ENCODE results near the gene PPCDC.
A peak's percentile ranks its signal among the peaks of the same experiment; 100 is the strongest.

The PPCDC gene

DNA sequence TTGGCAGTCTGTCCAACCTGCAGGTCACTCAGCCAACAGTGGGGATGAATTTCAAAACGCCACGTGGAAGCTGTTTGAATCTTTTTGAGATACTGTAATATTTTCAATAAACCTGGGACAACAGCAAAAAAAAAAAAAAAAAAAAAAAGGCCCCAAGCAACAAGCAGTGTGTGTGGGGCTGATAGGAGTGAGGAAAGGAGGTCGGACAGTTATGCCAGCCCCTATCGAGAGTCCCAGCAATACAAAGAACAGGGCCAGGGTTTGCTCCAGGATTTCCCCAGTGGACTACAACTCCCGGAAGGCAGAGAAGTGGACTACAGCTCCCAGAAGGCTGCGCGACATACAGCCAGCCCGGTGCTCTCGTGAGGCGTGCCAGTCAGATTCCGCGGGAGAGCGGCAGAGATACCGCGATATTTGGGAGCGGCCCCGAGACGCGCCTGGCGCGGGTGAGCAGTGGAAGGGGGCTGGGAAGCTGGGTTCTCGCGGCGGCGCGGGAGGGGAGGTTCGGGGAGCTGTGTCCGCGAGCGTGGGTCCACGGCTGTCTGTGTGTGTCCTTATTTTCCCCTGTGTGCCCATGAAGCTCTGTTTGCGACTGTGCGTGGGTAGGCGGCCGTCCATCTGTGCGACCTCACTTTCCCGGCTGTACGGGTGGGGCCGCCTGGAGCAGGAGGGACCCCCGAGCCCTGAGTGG lies at the start of gene PPCDC:
TSS of gene PPCDC (plus strand) at position 410 of the 691 bp plus-strand sequence. CDS start 4,729 bp downstream, outside the sequence.
- DNase-seq (ENCODE audit: extremely low spot score, insufficient read length, low read depth) (peak; percentile 99), FAIRE-seq (peak; percentile 99)

GRCh38 chr15:74976159-74976558 lies 47.2 kb upstream of the PPCDC start:
- DNase-seq (ENCODE audit: extremely low spot score, insufficient read length, low read depth): no peak
- FAIRE-seq: no peak

DNA sequence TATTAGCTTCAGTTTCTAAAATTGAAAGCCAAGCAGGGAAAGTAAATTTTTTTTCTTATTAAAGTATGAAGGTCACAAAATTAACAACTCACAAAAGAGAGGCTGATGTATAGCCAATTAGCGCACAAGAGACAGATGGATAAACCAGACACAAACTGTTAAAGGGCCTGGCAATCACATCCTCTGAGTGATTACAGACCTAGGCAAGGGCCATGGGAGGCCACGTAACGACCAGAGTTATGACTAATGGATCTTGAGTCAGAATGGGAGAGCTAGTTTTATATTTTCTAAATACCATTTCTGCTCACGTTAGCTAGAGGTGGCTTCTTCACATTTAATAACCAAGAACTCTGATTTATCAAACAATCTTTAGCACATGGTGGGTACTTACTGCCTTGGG lies 45.8 kb upstream of the PPCDC start:
- no peak for DNase-seq (ENCODE audit: extremely low spot score, insufficient read length, low read depth)
- no peak for FAIRE-seq

DNA sequence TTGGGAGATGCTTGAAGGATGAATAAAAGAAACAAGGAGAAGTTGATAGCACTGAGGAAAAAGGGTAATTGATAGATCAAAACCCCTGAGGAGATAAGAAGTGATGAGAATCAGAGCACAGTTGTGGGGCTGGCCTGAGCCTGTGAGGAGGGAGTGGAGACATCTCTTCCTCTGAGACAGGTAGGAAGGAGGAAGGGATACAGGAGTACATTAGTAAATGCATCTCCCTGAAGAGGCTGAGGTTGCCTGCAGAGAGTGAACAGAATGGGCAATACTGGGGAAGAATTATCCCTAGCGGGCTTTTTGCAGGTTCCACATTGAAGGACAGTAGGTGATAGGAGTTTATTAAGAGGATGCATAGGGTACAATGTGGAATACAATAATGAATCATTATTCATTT lies 45.3 kb upstream of the PPCDC start:
- DNase-seq (ENCODE audit: extremely low spot score, insufficient read length, low read depth): no peak
- no peak for FAIRE-seq

GRCh38 chr15:74978503-74978902 lies 44.9 kb upstream of the PPCDC start:
- DNase-seq (ENCODE audit: extremely low spot score, insufficient read length, low read depth) (no peak), FAIRE-seq (no peak)

DNA sequence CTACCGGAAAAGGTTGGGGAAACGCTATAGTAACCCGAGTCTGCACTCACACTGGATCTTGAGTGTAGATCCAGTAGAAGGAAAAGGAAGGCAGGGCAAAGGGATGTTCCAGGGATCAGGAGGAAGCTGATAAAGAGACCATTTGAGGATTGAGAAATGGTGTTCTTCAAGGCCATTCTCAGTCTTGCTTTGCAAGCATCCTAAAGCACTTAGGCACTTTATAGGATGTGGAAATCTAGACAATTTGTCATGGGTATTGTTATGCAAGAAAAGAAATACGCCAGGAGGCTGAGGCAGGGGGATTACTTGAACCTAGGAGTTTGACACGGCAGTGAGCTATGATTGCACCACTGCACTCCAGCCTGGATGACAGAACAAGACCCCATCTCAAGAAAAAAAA lies 41.2 kb upstream of the PPCDC start:
- DNase-seq (ENCODE audit: extremely low spot score, insufficient read length, low read depth) (no peak), FAIRE-seq (no peak)

GRCh38 chr15:74983725-74984231 lies 39.6 kb upstream of the PPCDC start:
- no peak for DNase-seq (ENCODE audit: extremely low spot score, insufficient read length, low read depth)
- FAIRE-seq: peak; percentile 67

GRCh38 chr15:74988007-74988800 lies 35.2 kb upstream of the PPCDC start:
- FAIRE-seq (peak; percentile 15), DNase-seq (ENCODE audit: extremely low spot score, insufficient read length, low read depth) (no peak)

- DNase-seq (ENCODE audit: extremely low spot score, insufficient read length, low read depth) (no peak), FAIRE-seq (no peak)
Observed at GRCh38 chr15:74989527-74989926, 33.9 kb upstream of the PPCDC start.

GRCh38 chr15:74992619-74993018 lies 30.8 kb upstream of the PPCDC start:
- DNase-seq (ENCODE audit: extremely low spot score, insufficient read length, low read depth) (no peak), FAIRE-seq (no peak)

DNA sequence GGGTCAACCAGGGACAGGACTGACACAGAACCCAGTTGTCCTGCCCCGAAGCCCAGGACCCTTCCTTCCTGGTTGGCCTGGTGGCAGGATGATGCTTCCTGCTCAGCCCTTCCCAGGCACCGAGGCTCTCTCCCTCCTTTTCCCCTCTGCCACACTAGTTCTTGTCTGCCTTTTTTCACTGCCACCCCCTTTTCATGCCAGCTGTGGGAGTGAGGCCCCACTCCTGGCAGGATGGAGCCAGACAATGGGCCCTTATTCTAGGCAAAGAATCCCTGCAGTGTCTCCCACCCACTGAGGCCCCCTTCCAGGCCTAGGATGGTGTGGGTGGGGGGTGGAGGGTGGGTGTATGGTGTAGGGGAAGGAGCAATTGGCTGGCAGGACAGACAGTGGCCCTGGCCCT lies 29.2 kb upstream of the PPCDC start:
- DNase-seq (ENCODE audit: extremely low spot score, insufficient read length, low read depth) (no peak), FAIRE-seq (no peak)

- DNase-seq (ENCODE audit: extremely low spot score, insufficient read length, low read depth) (no peak), FAIRE-seq (no peak)
Observed at GRCh38 chr15:74994685-74995084, 28.7 kb upstream of the PPCDC start.

- peak; percentile 97 for DNase-seq (ENCODE audit: extremely low spot score, insufficient read length, low read depth)
- peak; percentile 89 for FAIRE-seq
Observed at GRCh38 chr15:74995182-74995778, 28.1 kb upstream of the PPCDC start, which contains the start of gene SCAMP5. Gene SCAMP5, plus strand, starts transcription at chr15:74995563. Its CDS starts 16,277 bp downstream, at chr15:75011840.

DNA sequence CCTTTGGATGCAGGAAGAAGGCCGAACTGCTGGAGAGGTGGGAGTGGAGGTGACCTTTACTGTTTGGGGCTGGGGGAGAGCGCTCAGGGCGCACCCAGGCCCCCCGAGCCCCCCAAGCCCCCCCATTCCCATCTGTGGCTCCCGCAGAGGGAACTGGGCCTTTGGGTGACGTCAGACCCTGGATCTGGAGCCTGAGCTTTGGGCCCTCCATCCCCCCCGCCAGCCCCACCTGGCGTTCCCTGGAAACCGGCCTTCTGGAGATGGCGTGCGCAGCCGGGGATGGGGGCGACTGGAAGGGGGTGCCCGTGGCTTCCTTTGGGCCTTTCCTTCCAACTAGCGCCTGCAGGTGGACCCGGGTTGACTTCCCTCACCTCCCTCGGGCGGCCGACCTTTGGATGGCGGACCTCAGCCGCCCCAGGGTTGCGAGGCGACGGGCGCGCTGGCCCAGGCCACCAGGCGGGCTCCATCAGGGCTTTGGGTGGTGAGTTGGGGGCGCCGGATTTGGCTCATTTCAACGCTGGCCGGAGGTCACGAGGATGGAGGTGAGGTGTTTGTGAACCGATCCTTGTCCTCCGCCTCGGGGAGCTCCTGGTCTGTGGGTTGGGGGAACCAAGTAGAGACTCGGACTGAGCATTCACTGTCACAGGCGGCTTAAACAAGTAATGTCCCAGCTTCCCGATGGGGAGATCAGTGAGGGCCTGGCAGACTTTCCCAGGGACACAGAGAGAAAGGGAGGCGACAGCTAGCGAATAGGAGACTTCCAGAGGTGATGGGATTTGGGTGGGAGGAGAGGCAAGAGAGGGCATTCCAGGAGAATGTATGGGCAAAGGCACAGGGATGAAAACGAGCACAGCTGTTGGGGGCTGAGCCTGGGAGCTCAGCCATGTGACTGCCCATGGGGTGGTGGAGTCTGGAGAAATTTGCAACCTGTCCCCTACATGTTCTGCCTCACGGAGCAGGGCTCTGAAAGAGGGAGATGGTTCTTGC lies 27.3 kb upstream of the PPCDC start:
- no peak for FAIRE-seq
- DNase-seq (ENCODE audit: extremely low spot score, insufficient read length, low read depth): no peak

DNA sequence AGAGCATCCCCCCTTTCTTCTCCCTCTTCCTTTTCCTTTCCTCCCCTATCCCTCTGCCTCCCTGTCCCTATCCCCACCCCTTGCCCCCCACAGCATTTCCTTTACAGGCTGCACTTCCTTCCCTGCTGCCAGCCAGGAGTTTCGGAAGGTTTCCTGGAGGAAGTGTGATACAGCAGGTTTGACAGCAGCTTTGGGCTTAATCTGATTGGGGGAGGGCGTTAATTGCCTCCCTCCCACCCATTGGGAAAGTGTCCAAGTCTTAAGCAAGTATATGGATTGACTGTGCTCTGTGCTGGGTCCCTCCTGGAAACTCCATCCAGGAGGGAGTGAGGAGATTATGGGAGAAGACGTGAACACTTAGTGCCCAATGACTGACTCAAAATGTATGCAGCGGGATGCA lies 26.2 kb upstream of the PPCDC start:
- no peak for FAIRE-seq
- no peak for DNase-seq (ENCODE audit: extremely low spot score, insufficient read length, low read depth)

DNA sequence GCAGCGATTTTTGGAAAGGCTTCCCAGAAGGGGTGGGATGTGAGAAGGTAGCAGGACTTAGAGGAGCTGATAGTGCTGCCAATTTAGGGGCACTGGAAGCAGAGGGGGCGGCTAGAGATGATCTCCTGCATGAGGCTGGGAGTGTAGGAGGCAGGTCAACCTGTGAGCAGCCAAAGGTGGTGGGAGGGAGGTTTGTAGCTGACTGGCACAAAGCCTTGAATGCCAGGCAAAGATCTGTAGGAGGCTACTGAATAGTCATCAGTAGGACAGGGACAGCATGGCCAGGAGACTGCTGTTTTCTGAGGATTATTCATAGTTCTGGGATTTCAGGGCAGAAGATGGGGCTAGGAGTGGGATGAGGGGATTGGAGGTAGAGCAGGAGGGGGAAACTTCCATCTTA lies 25.8 kb upstream of the PPCDC start:
- FAIRE-seq: no peak
- no peak for DNase-seq (ENCODE audit: extremely low spot score, insufficient read length, low read depth)

- FAIRE-seq (no peak), DNase-seq (ENCODE audit: extremely low spot score, insufficient read length, low read depth) (no peak)
Observed at GRCh38 chr15:75001310-75001709, 22.1 kb upstream of the PPCDC start.

DNA sequence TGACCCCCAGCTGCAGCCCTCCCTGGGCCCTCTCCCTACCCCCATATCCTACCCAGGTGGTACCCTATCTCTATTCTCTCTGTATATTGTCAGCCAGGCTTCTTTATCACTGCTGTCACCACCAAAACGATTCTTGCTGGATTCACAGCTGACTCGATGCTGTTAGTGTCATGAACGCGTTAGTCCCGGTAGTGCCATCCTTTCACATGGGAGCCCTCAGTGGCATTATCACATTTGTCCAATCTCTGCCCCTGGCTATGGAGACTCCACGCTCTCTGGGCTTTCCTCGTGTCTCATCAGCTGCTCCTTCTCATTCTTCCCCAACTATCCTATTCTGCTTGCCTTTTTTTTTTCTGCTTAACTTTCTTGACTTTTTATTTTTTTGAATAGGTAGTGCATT lies 21.0 kb upstream of the PPCDC start:
- DNase-seq (ENCODE audit: extremely low spot score, insufficient read length, low read depth): no peak
- FAIRE-seq: no peak

- DNase-seq (ENCODE audit: extremely low spot score, insufficient read length, low read depth) (no peak), FAIRE-seq (peak; percentile 35)
Observed at GRCh38 chr15:75007216-75007615, 16.2 kb upstream of the PPCDC start.

GRCh38 chr15:75008221-75008625 lies 15.2 kb upstream of the PPCDC start:
- FAIRE-seq (peak; percentile 81), DNase-seq (ENCODE audit: extremely low spot score, insufficient read length, low read depth) (no peak)
